Stimulated activated CD4-positive, alpha-beta T cell treated with anti-CD3 and anti-CD28 coated beads, Interleukin-12 subunit alpha, Interleukin-12 subunit beta, amount 100 ng/mL, for 4 hours (primary cell): ENCODE measurements around the gene PLA2G3.
A peak's percentile ranks its signal among the peaks of the same experiment; 100 is the strongest.
"Not testable (repeated sequence)": the region's sequence is repeated elsewhere in the genome, so short reads cannot be mapped to it uniquely, and the experiment has no call there.

Experiments used
- DNase-seq: peaks from one replicate; pipeline ENCODE4 v3.0.0-alpha.2; 2020

PLA2G3 gene, protein sequence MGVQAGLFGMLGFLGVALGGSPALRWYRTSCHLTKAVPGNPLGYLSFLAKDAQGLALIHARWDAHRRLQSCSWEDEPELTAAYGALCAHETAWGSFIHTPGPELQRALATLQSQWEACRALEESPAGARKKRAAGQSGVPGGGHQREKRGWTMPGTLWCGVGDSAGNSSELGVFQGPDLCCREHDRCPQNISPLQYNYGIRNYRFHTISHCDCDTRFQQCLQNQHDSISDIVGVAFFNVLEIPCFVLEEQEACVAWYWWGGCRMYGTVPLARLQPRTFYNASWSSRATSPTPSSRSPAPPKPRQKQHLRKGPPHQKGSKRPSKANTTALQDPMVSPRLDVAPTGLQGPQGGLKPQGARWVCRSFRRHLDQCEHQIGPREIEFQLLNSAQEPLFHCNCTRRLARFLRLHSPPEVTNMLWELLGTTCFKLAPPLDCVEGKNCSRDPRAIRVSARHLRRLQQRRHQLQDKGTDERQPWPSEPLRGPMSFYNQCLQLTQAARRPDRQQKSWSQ

DNA sequence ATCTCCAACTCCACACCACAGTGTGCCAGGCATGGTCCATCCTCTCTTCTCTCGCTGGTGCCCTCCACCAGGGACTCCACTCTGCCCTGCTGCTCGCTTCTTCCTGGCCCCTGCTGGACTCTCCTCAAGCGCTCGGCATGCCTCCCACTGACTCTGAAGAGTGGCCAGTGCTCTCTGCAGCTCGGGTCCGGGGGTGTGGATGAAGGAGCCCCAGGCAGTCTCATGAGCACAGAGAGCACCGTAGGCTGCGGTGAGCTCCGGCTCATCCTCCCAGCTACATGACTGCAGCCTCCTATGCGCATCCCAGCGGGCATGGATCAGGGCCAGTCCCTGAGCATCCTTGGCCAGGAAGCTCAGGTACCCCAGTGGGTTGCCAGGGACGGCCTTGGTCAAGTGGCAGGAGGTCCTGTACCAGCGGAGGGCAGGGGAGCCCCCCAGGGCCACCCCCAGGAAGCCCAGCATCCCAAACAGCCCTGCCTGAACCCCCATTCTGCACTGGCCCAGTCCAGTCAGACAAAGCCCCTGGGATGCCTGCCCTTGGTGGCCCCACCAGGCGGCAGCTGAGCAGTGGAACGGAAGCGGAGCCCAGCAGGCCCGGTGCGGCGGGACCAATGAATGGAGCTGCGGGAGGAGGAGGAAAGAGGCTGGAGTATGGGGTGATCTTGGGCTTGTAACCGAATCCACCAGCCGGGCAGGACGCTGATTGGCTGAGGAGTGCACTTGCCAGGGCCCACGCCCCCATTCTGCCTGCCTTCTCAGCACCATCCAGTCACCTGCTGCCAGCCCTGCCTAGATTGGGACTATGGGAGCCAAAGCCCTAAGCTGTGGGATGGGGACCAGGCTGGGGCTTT is at the start of gene PLA2G3:
Gene PLA2G3, minus strand, starts transcription at position 643 of the 851 bp plus-strand sequence. Its CDS starts 154 bp downstream, at position 489.
- DNase-seq, result no peak

DNA sequence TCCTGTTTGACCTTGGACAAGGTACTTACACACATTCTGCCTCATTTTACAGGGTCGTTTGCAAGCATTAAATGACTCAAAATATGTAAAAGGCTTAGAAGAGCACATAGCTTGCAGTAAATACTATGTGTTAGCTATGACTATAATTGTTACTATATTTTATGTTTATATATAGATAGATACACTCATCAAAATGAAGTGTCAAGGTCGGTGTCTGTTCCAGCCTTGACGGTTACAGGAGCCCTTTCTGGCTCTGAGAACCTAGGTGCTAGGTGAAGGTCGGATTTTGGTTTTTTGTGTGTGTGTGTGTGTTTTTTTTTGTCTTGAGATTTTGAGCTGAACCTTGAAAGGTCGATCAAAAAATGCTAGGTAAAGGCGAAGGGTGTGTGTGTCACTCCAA is 47.3 kb upstream of the PLA2G3 start:
- DNase-seq, result no peak

DNA sequence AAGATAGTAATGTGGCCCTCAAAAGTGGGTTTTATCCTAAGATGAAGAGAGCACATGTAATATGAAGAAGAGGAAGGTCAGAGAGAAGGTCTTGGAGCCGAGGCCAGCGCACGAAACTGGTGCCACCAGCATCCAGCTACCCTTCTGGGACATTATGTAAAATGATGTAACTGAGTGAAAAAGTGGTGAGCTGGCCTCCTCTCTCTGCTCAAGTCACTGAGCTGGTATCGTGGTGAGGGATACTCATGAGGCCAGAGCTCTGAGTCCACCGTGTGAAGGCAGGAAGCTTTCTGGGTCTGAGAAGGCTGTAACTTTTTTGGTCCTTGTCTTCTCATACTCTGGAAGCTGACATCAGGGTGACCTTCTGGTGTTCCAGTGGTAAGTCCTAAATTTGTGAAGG is 44.7 kb upstream of the PLA2G3 start:
- no peak for DNase-seq

- DNase-seq, result no peak
Measured at GRCh38 chr22:31184015-31184414, 43.7 kb upstream of the PLA2G3 start.

- DNase-seq, result no peak
Measured at GRCh38 chr22:31179345-31179744, 39.0 kb upstream of the PLA2G3 start.

DNA sequence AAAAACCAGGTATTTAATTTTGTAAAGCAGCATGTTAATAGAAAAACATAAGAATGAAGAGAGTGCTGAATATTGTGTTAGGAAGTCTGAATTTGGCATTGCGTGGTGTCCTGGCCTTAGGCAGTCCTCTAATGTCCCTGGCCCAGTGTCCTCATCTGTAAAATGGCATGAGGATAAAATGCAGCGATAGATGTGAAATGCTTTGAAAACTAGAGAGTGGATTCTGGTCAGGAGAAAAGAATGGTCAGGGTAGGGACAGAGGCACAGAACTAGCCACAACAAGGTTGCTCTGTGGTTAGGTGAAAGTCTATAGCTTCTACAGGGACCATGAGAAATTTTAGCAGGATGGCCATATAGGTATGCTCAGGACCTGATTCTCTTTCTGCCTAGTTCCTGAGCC is 38.6 kb upstream of the PLA2G3 start:
- DNase-seq, result no peak

GRCh38 chr22:31177420-31178162 is 37.3 kb upstream of the PLA2G3 start:
- DNase-seq, result no peak

DNA sequence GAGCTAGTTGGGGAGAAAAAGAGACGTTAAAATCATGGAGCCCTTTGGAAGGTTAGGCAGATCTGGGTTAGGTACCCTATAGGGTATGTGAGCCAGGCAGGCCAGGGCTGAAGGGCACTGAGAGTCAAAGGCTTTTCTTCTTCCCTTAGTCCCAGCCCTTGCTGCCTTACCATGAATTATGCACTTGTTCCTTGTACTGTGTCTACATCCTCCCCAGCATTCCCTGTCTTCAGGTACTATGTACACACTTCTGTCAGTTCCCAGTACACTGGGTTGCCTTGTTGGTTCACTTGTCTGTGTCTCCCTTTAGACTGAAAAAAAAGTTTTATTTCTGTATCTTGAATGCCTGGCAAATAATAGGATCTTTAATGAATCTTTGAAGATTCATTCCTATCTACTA is 36.6 kb upstream of the PLA2G3 start:
- no peak for DNase-seq

DNA sequence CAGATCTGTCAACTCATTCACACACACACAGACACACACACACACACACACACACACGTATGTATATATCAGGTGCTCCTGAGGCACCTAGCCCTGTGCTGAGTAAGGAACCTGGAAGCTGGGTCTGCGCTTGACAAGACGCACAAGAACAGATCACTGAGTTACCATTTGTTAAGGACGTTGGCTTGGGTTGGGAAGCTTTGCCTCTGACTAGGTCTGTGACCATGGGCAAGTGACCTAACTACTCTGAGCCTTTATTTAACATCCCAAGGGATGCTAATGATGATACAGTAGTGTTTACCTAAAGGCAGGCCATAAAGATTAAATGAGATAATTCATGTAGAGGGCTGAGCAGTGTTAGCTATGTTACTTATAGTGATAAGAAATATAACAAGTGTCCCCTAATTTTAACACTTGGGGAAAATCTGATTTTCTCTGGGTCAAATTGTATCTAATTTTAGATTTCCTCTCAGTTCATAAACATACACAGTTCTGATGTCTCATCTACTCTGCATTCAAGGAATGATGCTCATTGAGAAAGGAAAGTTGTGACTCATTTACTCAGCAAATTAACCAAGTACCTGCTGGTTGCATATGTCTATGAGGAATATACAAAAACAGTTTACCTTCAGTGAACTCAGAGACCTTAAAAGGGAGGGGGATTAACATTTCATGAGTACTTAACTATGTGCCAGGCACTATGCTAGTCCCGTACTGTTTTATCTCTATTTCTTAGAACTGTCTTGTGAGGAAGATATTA is 33.3 kb upstream of the PLA2G3 start:
- peak; percentile 3 for DNase-seq

- not testable (repeated sequence) for DNase-seq
Measured at GRCh38 chr22:31171734-31172133, 31.4 kb upstream of the PLA2G3 start.

GRCh38 chr22:31170971-31171370 is 30.7 kb upstream of the PLA2G3 start:
- no peak for DNase-seq

GRCh38 chr22:31162015-31162765 is 21.9 kb upstream of the PLA2G3 start:
- DNase-seq, result no peak

DNA sequence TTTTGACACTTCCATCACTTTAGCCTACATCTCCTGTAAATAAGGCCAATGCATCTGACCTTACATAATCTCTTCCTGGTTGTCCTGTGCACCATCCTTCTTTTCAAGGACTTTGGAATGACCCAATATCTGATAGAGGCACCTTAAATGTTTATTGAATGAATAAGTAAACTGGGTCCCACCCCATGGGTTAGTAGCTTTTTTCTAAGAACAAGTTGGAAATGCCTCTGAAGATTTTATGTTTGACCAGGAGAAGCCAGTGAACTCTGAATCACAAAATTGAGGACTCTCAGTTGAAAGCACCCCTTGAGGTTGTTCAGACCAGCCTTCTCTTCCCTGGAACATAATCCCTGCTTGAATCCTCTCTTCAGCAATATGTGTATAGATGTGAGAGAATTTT is 21.1 kb upstream of the PLA2G3 start:
- no peak for DNase-seq

DNA sequence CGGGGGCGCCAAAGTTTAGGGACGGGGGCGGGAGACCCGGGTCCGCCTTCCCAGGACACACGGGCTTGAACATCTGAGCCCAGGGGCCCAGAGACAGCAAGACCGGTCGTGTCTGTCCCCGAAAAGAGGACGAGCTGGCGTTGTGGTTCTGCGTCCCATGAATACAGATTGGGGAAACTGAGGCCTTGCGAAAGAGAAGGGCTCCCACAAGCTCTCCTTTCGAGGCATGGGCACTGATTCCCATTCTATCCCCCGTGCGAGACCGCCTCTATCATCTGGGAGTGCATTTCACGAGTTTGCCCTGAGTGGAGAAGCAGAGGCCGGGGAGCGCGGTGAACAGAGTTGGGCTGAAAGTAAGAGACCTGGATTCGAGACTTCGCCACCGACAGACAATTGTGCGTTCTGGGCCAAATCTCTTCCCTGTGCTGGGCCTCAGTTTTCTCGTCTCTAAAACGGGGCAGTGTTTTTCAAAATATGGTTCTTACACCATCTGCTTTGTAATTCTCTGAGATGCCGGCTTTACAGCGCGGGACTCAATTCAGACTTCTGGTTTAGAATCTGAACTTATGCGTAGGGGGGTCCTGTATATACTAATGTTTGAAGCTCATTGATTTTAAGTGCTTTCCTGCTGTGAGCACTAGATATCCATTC is 20.1 kb upstream of the PLA2G3 start:
- DNase-seq, result peak; percentile 6

DNA sequence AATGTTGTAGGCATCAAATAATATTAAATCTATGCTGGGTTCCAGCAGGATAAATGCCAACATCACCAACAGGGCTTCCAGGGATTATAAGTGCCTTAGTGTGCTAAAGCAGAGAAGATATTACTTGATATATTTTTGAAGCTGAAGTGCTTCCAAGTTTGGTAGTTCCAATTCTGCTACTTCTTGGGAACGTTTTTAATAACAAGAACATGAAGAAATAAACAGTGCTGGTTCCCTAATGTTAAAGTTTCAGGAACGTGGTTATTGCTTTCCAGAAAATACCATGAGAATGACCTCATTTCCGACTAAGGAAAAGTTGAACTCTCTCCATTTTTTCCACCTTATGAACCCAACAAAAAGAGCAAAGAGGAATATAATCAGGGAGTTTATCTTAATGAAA is 15.1 kb upstream of the PLA2G3 start:
- no peak for DNase-seq

DNA sequence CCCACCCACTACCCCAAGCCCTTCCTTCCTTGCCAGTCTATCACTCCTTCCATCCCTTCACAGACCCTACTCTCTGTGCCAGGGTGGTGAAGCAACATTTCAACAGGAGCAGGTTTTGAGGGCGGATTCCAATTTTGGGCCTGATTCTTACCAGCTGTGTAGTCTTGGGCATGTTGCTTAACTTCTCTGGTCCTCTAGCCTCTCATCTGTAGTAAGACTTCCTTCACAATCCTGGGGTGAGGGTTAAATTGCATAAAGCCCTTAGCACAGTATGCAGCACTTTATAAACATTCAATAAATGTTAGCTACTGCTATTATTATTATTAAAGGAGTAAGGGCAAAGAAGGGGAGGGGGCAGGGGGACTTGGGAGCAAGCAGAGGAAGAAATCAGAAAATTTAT is 14.7 kb upstream of the PLA2G3 start:
- DNase-seq, result no peak

- DNase-seq, result no peak
Measured at GRCh38 chr22:31153357-31153756, 13.0 kb upstream of the PLA2G3 start.

DNA sequence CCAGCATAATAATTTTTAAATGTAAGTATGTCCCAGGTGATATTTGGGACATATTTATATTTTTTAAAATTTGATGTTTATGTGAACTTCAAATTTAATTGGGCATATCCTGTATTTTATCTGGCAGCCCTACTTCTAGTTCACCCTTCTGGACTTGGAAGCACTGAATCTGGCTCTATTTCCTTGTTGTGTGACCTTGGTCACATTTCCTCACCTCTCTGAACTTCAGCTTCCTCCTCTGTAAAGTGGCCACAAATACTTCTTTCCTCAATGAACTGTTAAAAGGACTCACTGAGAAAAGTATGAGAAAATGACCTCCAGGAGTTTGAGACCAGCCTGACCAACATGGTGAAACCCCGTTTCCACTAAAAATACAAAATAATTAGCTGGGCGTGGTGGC is 11.6 kb upstream of the PLA2G3 start:
- no peak for DNase-seq

- no peak for DNase-seq
Measured at GRCh38 chr22:31150615-31151014, 10.3 kb upstream of the PLA2G3 start.

GRCh38 chr22:31148953-31149627 is 8.8 kb upstream of the PLA2G3 start:
- DNase-seq, result peak; percentile 19
